SH-SY5Y (cell line): Measurements from ENCODE around the gene APOL2.

Experiments used
- GATA2 ChIP-seq: IDR thresholded peaks from 2 replicates; pipeline ENCODE4 v1.6.1; 2011; ENCODE audit warnings: mild to moderate bottlenecking, low read depth, low read length
- GATA3 ChIP-seq: IDR thresholded peaks from 2 replicates; pipeline ENCODE4 v1.6.1; 2011; ENCODE audit warnings: low read depth, mild to moderate bottlenecking, low read length, moderate library complexity

- TF ChIP-seq GATA3 (no peak), GATA2 (no peak)
Measured at GRCh38 chr22:36210224-36210623, 29.1 kb downstream of the APOL2 start.
